Endothelial cell of umbilical vein (primary cell): ENCODE data around the gene APLP2. TPM values are rescaled to one million over a fixed set of nuclear protein-coding genes. Genes with fewer than 3 reads are reported as not detected.

Experiments
- BruUV-seq: library from RNA; stranded (reverse); fragments of 400-500 nt; replicated peaks from 2 replicates; lab custom pipeline; 2021; lab: Mats Ljungman, UMichigan
- CTCF ChIA-PET: fragments of 300-600, 350-600 bp; sonication (Branson Sonifier 250); formaldehyde crosslinking; loops from one replicate; lab custom pipeline; 2021; ENCODE audit warnings: antibody characterized with exemption, inconsistent platforms; lab: Charles Lee
- POLR2A ChIA-PET: fragments of 300-600, 350-600 bp; sonication (Branson Sonifier 250); formaldehyde crosslinking; loops from one replicate; lab custom pipeline; 2021; ENCODE audit warnings: antibody characterized with exemption, inconsistent platforms; lab: Charles Lee
- DNase-seq: peaks from one replicate; pipeline ENCODE4 v3.0.0-alpha.2; 2011; ENCODE audit warnings: low read depth, low spot score
- FAIRE-seq: peaks from 2 replicates; lab custom pipeline; 2011; peaks lifted over from hg19 to GRCh38; lab: Jason Lieb, UNC
- H2AFZ ChIP-seq: 2 replicates; pipeline ENCODE4 v1.6.0; 2012; ENCODE audit warnings: low read depth, low read length, control low read depth, inconsistent platforms
- H3K27ac ChIP-seq: 2 replicates; pipeline ENCODE4 v1.5.1; 2011; ENCODE audit warnings: low read depth, mild to moderate bottlenecking, control low read depth, low read length, moderate library complexity; ENCODE audit not compliant: insufficient read depth
- H3K27me3 ChIP-seq, 2 experiments: 2 replicates each; pipeline versions ENCODE4 v1.6.0 to v1.6.1; 2011; ENCODE audit warnings: low read length in 2 of 2, mixed read lengths in 1 of 2; ENCODE audit not compliant: control insufficient read depth in 2 of 2, insufficient read depth in 2 of 2
- H3K36me3 ChIP-seq, 2 experiments: 2 replicates in 1 of 2; 3 replicates in 1 of 2; pipeline ENCODE4 v1.5.1; 2011; ENCODE audit warnings: low read length in 2 of 2, mild to moderate bottlenecking in 1 of 2, moderate library complexity in 1 of 2; ENCODE audit not compliant: control insufficient read depth in 2 of 2, insufficient read depth in 2 of 2; ENCODE audit errors: extremely low read depth in 1 of 2
- H3K4me1 ChIP-seq: 3 replicates; pipeline ENCODE4 v1.5.1; 2011; ENCODE audit warnings: mild to moderate bottlenecking, low read length; ENCODE audit not compliant: control insufficient read depth, insufficient read depth; ENCODE audit errors: extremely low read depth
- H3K4me2 ChIP-seq: 2 replicates; pipeline ENCODE4 v1.6.1; 2011; ENCODE audit warnings: low read length, control low read depth, mixed read lengths; ENCODE audit not compliant: insufficient read depth
- H3K4me3 ChIP-seq, 3 experiments: fragments of 200-600 bp in 1 of 3; sonication (generic), shearing (Covaris generic) in 1 of 3; replicated peaks in 1 of 3; 2 replicates each; pipeline ENCODE4 v1.5.1; 2011 to 2016; ENCODE audit warnings: control low read depth in 3 of 3, low read length in 3 of 3, mild to moderate bottlenecking in 2 of 3, inconsistent platforms in 1 of 3, low read depth in 1 of 3, moderate library complexity in 1 of 3; ENCODE audit not compliant: insufficient read depth in 1 of 3
- H3K79me2 ChIP-seq: 2 replicates; pipeline ENCODE4 v1.6.0; 2012; ENCODE audit warnings: low read length, inconsistent platforms; ENCODE audit not compliant: control insufficient read depth, insufficient read depth
- H3K9ac ChIP-seq: replicated peaks from 2 replicates; pipeline ENCODE3; 2011; ENCODE audit warnings: low read length, control low read depth; ENCODE audit not compliant: insufficient read depth; ENCODE audit errors: extremely low read depth
- H3K9me1 ChIP-seq: replicated peaks from 3 replicates; pipeline ENCODE4 v1.6.0; 2011; ENCODE audit warnings: mild to moderate bottlenecking, low read length; ENCODE audit not compliant: control insufficient read depth, insufficient read depth; ENCODE audit errors: extremely low read depth
- H3K9me3 ChIP-seq: replicated peaks from 2 replicates; pipeline ENCODE4 v1.5.1; 2012; ENCODE audit warnings: low read length, inconsistent platforms; ENCODE audit not compliant: control insufficient read depth, insufficient read depth
- H4K20me1 ChIP-seq: replicated peaks from 2 replicates; pipeline ENCODE3; 2011; ENCODE audit warnings: mild to moderate bottlenecking, low read length; ENCODE audit not compliant: control insufficient read depth, insufficient read depth; ENCODE audit errors: extremely low read depth
- CTCF ChIP-seq, 2 donors: IDR thresholded peaks; 1 replicate in 1 of 2; 2 replicates in 1 of 2; pipeline ENCODE4 v1.5.1; 2011; ENCODE audit warnings: low read length in 2 of 2, mild to moderate bottlenecking in 2 of 2, moderate library complexity in 2 of 2, control low read depth in 1 of 2, inconsistent platforms in 1 of 2, low read depth in 1 of 2; ENCODE audit not compliant: insufficient read depth in 1 of 2; ENCODE audit errors: extremely low read depth in 1 of 2
- GATA2 ChIP-seq: IDR thresholded peaks from 2 replicates; pipeline ENCODE4 v1.7.0; 2011; ENCODE audit warnings: low read depth, mild to moderate bottlenecking, moderate library complexity, mixed read lengths, low read length; ENCODE audit not compliant: insufficient read length, insufficient read depth
- MAX ChIP-seq: IDR thresholded peaks from 2 replicates; pipeline ENCODE4 v1.6.1; 2011; ENCODE audit not compliant: insufficient read depth, insufficient read length
- MYC ChIP-seq: IDR thresholded peaks from one replicate; pipeline ENCODE4 v1.6.1; 2011; ENCODE audit warnings: mild to moderate bottlenecking, low read depth, low read length
- POLR2A ChIP-seq: IDR thresholded peaks from 2 replicates; pipeline ENCODE4 v1.6.1; 2012; ENCODE audit warnings: low read depth, mild to moderate bottlenecking, control low read depth, low read length
- dilution Hi-C: fragments of 300-500 bp; cut with MboI; formaldehyde crosslinking; loops from one replicate; pipeline ENCODE4 v1.15.0; 2019; ENCODE audit warnings: low sequenced_read_pairs; ENCODE audit not compliant: extremely low pct_ligation_motif_present
- intact Hi-C: fragments of 100-400 bp; cut with micrococcal nuclease; formaldehyde crosslinking; loops from one replicate; pipeline ENCODE4 v1.10.0; 2022
- polyA plus RNA-seq, 4 experiments: library from polyadenylated mRNA; depleted of rRNA in 3 of 4; stranded (reverse) in 3 of 4; unstranded in 1 of 4; fragments of >200 nt; gene quantifications; 2 replicates each; pipeline versions ENCODE4 v1.2.1 to v1.2.3, GENCODE V29; 2011 to 2012; ENCODE audit warnings: missing spikeins in 1 of 4
- total RNA-seq: library from RNA; stranded (reverse); gene quantifications from 2 replicates; pipeline ENCODE4 v1.2.3, GENCODE V29; 2021

The APLP2 gene
- total and polyA plus RNA-seq, 2 donors (not counting 3 experiments of a cell fraction or from before 2014, with no cell fraction given): 493 to 543 TPM

- intact Hi-C loops (no loop called here), dilution Hi-C loops (no loop called here)
- Histone ChIP-seq H4K20me1 (no peaks in the 10 kb centered on the region), H3K9me3 (no peaks in the 10 kb centered on the region), H3K4me2 (peak overlapping the region; percentile 68), H3K4me1 (peaks cover 66% of the 10 kb centered on the region), H3K9me1 (no peaks in the 10 kb centered on the region), H2AFZ (no peak overlapping the region), H3K4me3 (peak overlapping the region in 1 of 3 experiments; percentile 6), H3K9ac (peak overlapping the region; percentile 45), H3K27ac (peak overlapping the region; percentile 84), H3K36me3 (peaks cover 9 to 14% of the 10 kb centered on the region in 2 experiments), H3K27me3 (no peaks in the 10 kb centered on the region), H3K79me2 (peaks cover 64% of the 10 kb centered on the region)
- no peak for TF ChIP-seq POLR2A
- TF ChIP-seq CTCF (IDR thresholded peaks at IDR 0.05; ENCODE audit: extremely low read depth in 1 of 2, insufficient read depth in 1 of 2, low read depth in 1 of 2, low read length in 2 of 2): no peak
- no peak for TF ChIP-seq MAX
- TF ChIP-seq GATA2: no peak
- TF ChIP-seq MYC: no peak
- FAIRE-seq: no peak
- DNase-seq: peak; percentile 48
- CTCF ChIA-PET: interaction anchor here (0.6 to 2.4 kb wide), 12 partner anchors 10 to 198 kb away, joined by 3 to 34 read pairs (median 4); partner anchors contain the start of gene PRDM10
- TSS peak; percentile 31 for BruUV-seq
- POLR2A ChIA-PET: interaction anchor here (0.7 to 3.3 kb wide), 5 partner anchors 27 to 166 kb away, joined by 3 to 11 read pairs (median 3); partner anchors contain the start of genes APLP2 and PRDM10
Measured at GRCh38 chr11:130121445-130121978, 51.8 kb downstream of the APLP2 start.
